CD4-positive, alpha-beta memory T cell (primary cell): ENCODE results near the gene CUBN. TPM values are rescaled to one million over a fixed set of nuclear protein-coding genes. Genes with fewer than 3 reads are reported as not detected.

Source experiments
- CTCF ChIA-PET: fragments of 350-600 bp; sonication (Branson Sonifier 250); formaldehyde crosslinking; loops from one replicate; lab custom pipeline; 2021; ENCODE audit warnings: inconsistent platforms; ENCODE audit not compliant: partially characterized antibody; lab: Charles Lee
- POLR2A ChIA-PET: fragments of 350-600 bp; sonication (Branson Sonifier 250); formaldehyde crosslinking; loops from one replicate; lab custom pipeline; 2021; ENCODE audit not compliant: partially characterized antibody; lab: Charles Lee
- DNase-seq, 5 donors: peaks; one replicate each; pipeline versions ENCODE4 v3.0.0 to v3.0.0-alpha.2; 2020 to 2022; ENCODE audit warnings: mixed read lengths in 1 of 5
- H3K27ac ChIP-seq: one replicate; pipeline ENCODE4 v1.7.0; 2013; ENCODE audit warnings: low read depth, low read length
- H3K27me3 ChIP-seq: 2 replicates; pipeline ENCODE4 v1.7.0; 2013; ENCODE audit warnings: mild to moderate bottlenecking, low read length, moderate library complexity; ENCODE audit not compliant: insufficient read depth
- H3K36me3 ChIP-seq: 2 replicates; pipeline ENCODE4 v1.7.0; 2013; ENCODE audit warnings: mild to moderate bottlenecking, low read length, moderate library complexity; ENCODE audit not compliant: insufficient read depth
- H3K4me1 ChIP-seq: 2 replicates; pipeline ENCODE4 v1.7.0; 2013; ENCODE audit warnings: mild to moderate bottlenecking, low read length, moderate library complexity; ENCODE audit not compliant: insufficient read depth
- H3K4me3 ChIP-seq, 2 donors: one replicate each; pipeline ENCODE4 v1.7.0; 2013; ENCODE audit warnings: low read length in 2 of 2, mild to moderate bottlenecking in 1 of 2
- H3K9me3 ChIP-seq, 2 donors: one replicate each; pipeline ENCODE4 v1.7.0; 2013; ENCODE audit warnings: low read length in 2 of 2, control low read depth in 1 of 2; ENCODE audit not compliant: control insufficient read depth in 1 of 2
- H3K27ac Mint-ChIP-seq, 7 donors: one replicate each; pipeline ENCODE4 v1.8.0; 2020 to 2021; ENCODE audit warnings: mixed read lengths in 7 of 7, mild to moderate bottlenecking in 6 of 7, inconsistent platforms in 3 of 7, moderate library complexity in 3 of 7
- H3K27me3 Mint-ChIP-seq, 2 donors: one replicate each; pipeline ENCODE4 v1.8.0; 2020 to 2021; ENCODE audit warnings: mixed read lengths in 2 of 2
- H3K36me3 Mint-ChIP-seq, 2 donors: one replicate each; pipeline ENCODE4 v1.8.0; 2020 to 2021; ENCODE audit warnings: mixed read lengths in 2 of 2, inconsistent platforms in 1 of 2, mild to moderate bottlenecking in 1 of 2
- H3K4me1 Mint-ChIP-seq, 4 donors: one replicate each; pipeline ENCODE4 v1.8.0; 2020 to 2021; ENCODE audit warnings: mixed read lengths in 4 of 4, mild to moderate bottlenecking in 1 of 4
- H3K4me3 Mint-ChIP-seq, 8 donors: one replicate each; pipeline ENCODE4 v1.8.0; 2020 to 2021; ENCODE audit warnings: mixed read lengths in 8 of 8, mild to moderate bottlenecking in 7 of 8, moderate library complexity in 6 of 8, inconsistent platforms in 3 of 8
- H3K9me3 Mint-ChIP-seq, 8 donors: one replicate each; pipeline ENCODE4 v1.8.0; 2020 to 2021; ENCODE audit warnings: mixed read lengths in 8 of 8, mild to moderate bottlenecking in 5 of 8, inconsistent platforms in 3 of 8, moderate library complexity in 1 of 8
- intact Hi-C: fragments of 100-400 bp; cut with micrococcal nuclease; formaldehyde crosslinking; loops from one replicate; pipeline ENCODE4 v1.15.1; 2023
- polyA plus RNA-seq, 2 donors: library from polyadenylated mRNA; unstranded; fragments of 300-500 nt; fragmentation: Illumina TruSeq; gene quantifications; one replicate each; pipeline ENCODE4 v1.2.3, GENCODE V29; 2021
- total RNA-seq, 2 experiments: library from RNA; stranded (reverse); gene quantifications; one replicate each; pipeline ENCODE4 v1.2.3, GENCODE V29; 2021

CUBN gene
- total RNA-seq: 10 to 100 TPM in 1 of 2 experiments, 1 to 10 TPM in 1; 8.5 to 10.9 TPM
- polyA plus RNA-seq: under 1 TPM in 1 of 2 donors, not detected in 1; 0.49 TPM

DNA sequence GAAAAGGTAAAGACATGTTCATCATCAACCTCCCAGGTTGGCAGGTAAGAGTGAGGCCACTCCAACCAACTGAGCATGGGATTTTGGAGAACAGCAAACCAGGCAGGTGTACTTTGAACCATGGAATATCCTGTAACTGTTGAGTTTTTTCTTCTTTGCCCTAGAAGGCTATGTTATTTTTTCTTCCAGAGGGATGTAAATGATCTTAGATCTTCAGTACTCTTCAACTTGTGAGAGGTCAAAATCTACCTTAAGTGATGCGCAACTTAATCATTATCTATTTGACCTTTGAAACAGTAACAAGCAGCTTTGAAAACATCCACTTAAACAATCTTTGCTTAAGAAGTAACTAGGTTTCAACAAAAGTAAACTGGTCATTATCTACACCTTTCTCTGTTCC lies at the start of gene CUBN:
TSS of gene CUBN (minus strand) at position 71 of the 400 bp plus-strand sequence. CDS start at position 25, 46 bp downstream.
- Mint-ChIP-seq H3K27ac (no peak within 1 kb of the TSS), H3K4me3 (no peak within 1 kb of the TSS), H3K36me3 (peaks cover 3 to 14% of the 10 kb centered on the region in 2 donors), H3K4me1 (peaks cover 0 to 8% (median under 1%) of the 10 kb centered on the region in 4 donors), H3K27me3 (no peaks in the 10 kb centered on the region), H3K9me3 (no peaks in the 10 kb centered on the region)
- POLR2A ChIA-PET: no interaction called here
- no peaks in the 10 kb centered on the region for H3K36me3 ChIP-seq
- H3K27ac ChIP-seq: no peak within 1 kb of the TSS
- H3K4me3 ChIP-seq: no peak within 1 kb of the TSS
- CTCF ChIA-PET: no interaction called here
- H3K9me3 ChIP-seq: no peaks in the 10 kb centered on the region
- intact Hi-C loops: no loop called here
- no peak for DNase-seq
- H3K4me1 ChIP-seq: no peaks in the 10 kb centered on the region
- no peaks in the 10 kb centered on the region for H3K27me3 ChIP-seq

- Histone ChIP-seq H3K9me3 (no peaks in the 10 kb centered on the region), H3K36me3 (no peaks in the 10 kb centered on the region), H3K27me3 (no peaks in the 10 kb centered on the region), H3K4me3 (no peak overlapping the region), H3K27ac (no peak overlapping the region), H3K4me1 (peaks cover 9% of the 10 kb centered on the region)
- intact Hi-C loops: no loop called here
- Mint-ChIP-seq H3K27me3 (no peaks in the 10 kb centered on the region), H3K36me3 (peaks cover 0 to 2% of the 10 kb centered on the region in 2 donors), H3K9me3 (no peaks in the 10 kb centered on the region), H3K4me1 (peaks cover 6 to 15% (median 10%) of the 10 kb centered on the region in 4 donors), H3K4me3 (no peak overlapping the region), H3K27ac (no peak overlapping the region)
- no peak for DNase-seq
- ChIA-PET CTCF (interaction anchor here (0.7 to 0.9 kb wide), 2 partner anchors 77 to 79 kb away, joined by 3 to 4 read pairs; no protein-coding TSS in a partner anchor), POLR2A (no interaction called here)
These were observed 49.4 kb upstream of the CUBN start for GRCh38 chr10:17179002-17179401.

- POLR2A ChIA-PET: no interaction called here
- no peak for DNase-seq
- intact Hi-C loops: no loop called here
- H3K9me3 ChIP-seq: no peaks in the 10 kb centered on the region
- Mint-ChIP-seq H3K9me3 (no peaks in the 10 kb centered on the region), H3K27ac (no peak overlapping the region), H3K27me3 (no peaks in the 10 kb centered on the region), H3K4me1 (peaks cover 6 to 19% (median 9%) of the 10 kb centered on the region in 4 donors), H3K36me3 (peaks cover 5 to 6% of the 10 kb centered on the region in 2 donors), H3K4me3 (no peak overlapping the region)
- no peaks in the 10 kb centered on the region for H3K36me3 ChIP-seq
- H3K27ac ChIP-seq: no peak overlapping the region
- CTCF ChIA-PET: no interaction called here
- H3K27me3 ChIP-seq: no peaks in the 10 kb centered on the region
- no peak overlapping the region for H3K4me3 ChIP-seq
- peaks cover 9% of the 10 kb centered on the region for H3K4me1 ChIP-seq
These were observed 48.4 kb upstream of the CUBN start for GRCh38 chr10:17178006-17178405.

DNA sequence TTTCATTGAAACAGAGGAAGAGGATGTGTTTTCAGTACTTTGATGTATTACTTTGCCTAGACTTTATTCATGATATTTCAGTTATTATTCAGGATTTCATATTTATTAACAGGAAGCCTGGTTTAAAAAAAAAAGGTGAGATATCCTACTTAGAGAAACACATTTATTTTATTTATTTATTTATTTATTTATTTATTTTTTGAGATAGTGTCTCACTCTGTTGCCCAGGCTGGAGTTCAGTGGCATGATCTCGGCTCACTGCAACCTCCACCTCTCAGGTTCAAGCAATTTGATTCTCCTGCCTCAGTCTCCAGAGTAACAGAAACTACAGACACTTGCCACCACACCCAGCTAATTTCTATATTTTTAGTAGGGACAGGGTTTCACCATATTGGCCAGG lies 47.4 kb upstream of the CUBN start:
- Mint-ChIP-seq H3K9me3 (no peaks in the 10 kb centered on the region), H3K4me3 (no peak overlapping the region), H3K27ac (no peak overlapping the region), H3K4me1 (peaks cover 6 to 17% (median 9%) of the 10 kb centered on the region in 4 donors), H3K36me3 (peaks cover 5 to 7% of the 10 kb centered on the region in 2 donors), H3K27me3 (no peaks in the 10 kb centered on the region)
- Histone ChIP-seq H3K9me3 (no peaks in the 10 kb centered on the region), H3K27ac (no peak overlapping the region), H3K36me3 (no peaks in the 10 kb centered on the region), H3K27me3 (no peaks in the 10 kb centered on the region), H3K4me1 (peaks cover 9% of the 10 kb centered on the region), H3K4me3 (no peak overlapping the region)
- DNase-seq: no peak
- POLR2A ChIA-PET: no interaction called here
- CTCF ChIA-PET: no interaction called here
- intact Hi-C loops: no loop called here

- H3K27ac Mint-ChIP-seq: peak overlapping the region in 2 of 7 donors; percentile 6 to 8
- H3K27ac ChIP-seq: no peak overlapping the region
- H3K36me3 ChIP-seq: no peaks in the 10 kb centered on the region
- H3K27me3 Mint-ChIP-seq: no peaks in the 10 kb centered on the region
- H3K9me3 Mint-ChIP-seq: no peaks in the 10 kb centered on the region
- intact Hi-C loops: no loop called here
- H3K4me3 Mint-ChIP-seq: peak overlapping the region in 2 of 8 donors; percentile 12 to 33
- DNase-seq: no peak
- no peaks in the 10 kb centered on the region for H3K9me3 ChIP-seq
- H3K4me3 ChIP-seq: no peak overlapping the region
- H3K36me3 Mint-ChIP-seq: peaks cover 11 to 12% of the 10 kb centered on the region in 2 donors
- ChIA-PET CTCF (no interaction called here), POLR2A (interaction anchor here (1.0 to 1.5 kb wide), 2 partner anchors 25 to 358 kb away, joined by 3 read pairs; partner anchors contain the start of genes RSU1 and TRDMT1)
- no peaks in the 10 kb centered on the region for H3K27me3 ChIP-seq
- peaks cover 9% of the 10 kb centered on the region for H3K4me1 ChIP-seq
- H3K4me1 Mint-ChIP-seq: peaks cover 6 to 14% (median 9%) of the 10 kb centered on the region in 4 donors
These were observed 46.5 kb upstream of the CUBN start for GRCh38 chr10:17176091-17176490.

GRCh38 chr10:17175551-17175950 lies 45.9 kb upstream of the CUBN start:
- peak overlapping the region; percentile 1 to 88 (median 6) for H3K27ac Mint-ChIP-seq
- no peaks in the 10 kb centered on the region for H3K9me3 ChIP-seq
- H3K4me3 ChIP-seq: no peak overlapping the region
- no peaks in the 10 kb centered on the region for H3K27me3 ChIP-seq
- CTCF ChIA-PET: no interaction called here
- H3K4me1 ChIP-seq: peaks cover 9% of the 10 kb centered on the region
- peaks cover 11 to 12% of the 10 kb centered on the region in 2 donors for H3K36me3 Mint-ChIP-seq
- no peak overlapping the region for H3K27ac ChIP-seq
- intact Hi-C loops: no loop called here
- peaks cover 6 to 14% (median 9%) of the 10 kb centered on the region in 4 donors for H3K4me1 Mint-ChIP-seq
- H3K36me3 ChIP-seq: no peaks in the 10 kb centered on the region
- DNase-seq: peak in 1 of 5 donors; percentile 8
- H3K9me3 Mint-ChIP-seq: no peaks in the 10 kb centered on the region
- H3K27me3 Mint-ChIP-seq: no peaks in the 10 kb centered on the region
- H3K4me3 Mint-ChIP-seq: peak overlapping the region in 6 of 8 donors; percentile 12 to 74 (median 36)
- POLR2A ChIA-PET: interaction anchor here (0.6 to 1.5 kb wide), 3 partner anchors 26 to 358 kb away, joined by 3 read pairs; partner anchors contain the start of genes RSU1 and TRDMT1

GRCh38 chr10:17174626-17175025 lies 45.0 kb upstream of the CUBN start:
- peaks cover 12 to 13% of the 10 kb centered on the region in 2 donors for H3K36me3 Mint-ChIP-seq

More at GRCh38 chr10:17174626-17175025, 45.0 kb upstream of the CUBN start:
- H3K27ac ChIP-seq: no peak overlapping the region
- no peaks in the 10 kb centered on the region for H3K9me3 ChIP-seq
- no peak for DNase-seq
- H3K36me3 ChIP-seq: no peaks in the 10 kb centered on the region
- Mint-ChIP-seq H3K27me3 (no peaks in the 10 kb centered on the region), H3K27ac (no peak overlapping the region), H3K4me1 (peaks cover 6 to 14% (median 9%) of the 10 kb centered on the region in 4 donors), H3K4me3 (no peak overlapping the region), H3K9me3 (no peaks in the 10 kb centered on the region)
- no peaks in the 10 kb centered on the region for H3K27me3 ChIP-seq
- CTCF ChIA-PET: no interaction called here
- H3K4me1 ChIP-seq: peaks cover 9% of the 10 kb centered on the region
- intact Hi-C loops: no loop called here
- POLR2A ChIA-PET: interaction anchor here (1.5 kb wide), 1 partner anchor 357 kb away, joined by 3 read pairs; the partner anchor contains the start of gene RSU1
- no peak overlapping the region for H3K4me3 ChIP-seq
